HepG2 (cell line): ENCODE measurements around the gene DOCK4. TPM values are rescaled to one million over a fixed set of nuclear protein-coding genes. Genes with fewer than 3 reads are reported as not detected.

Experiments
- CTCF ChIP-seq: sonication (generic); formaldehyde crosslinking; IDR thresholded peaks from 2 replicates; pipeline ENCODE4 v1.5.0; 2020; ENCODE audit warnings: mild to moderate bottlenecking, missing genetic modification reagents, moderate library complexity
- KDM6A ChIP-seq: IDR thresholded peaks from 2 replicates; pipeline ENCODE4 v1.6.1; 2016; ENCODE audit warnings: low read depth
- KLF9 ChIP-seq: IDR thresholded peaks from 2 replicates; pipeline ENCODE4 v1.6.1; 2016; ENCODE audit warnings: low read depth
- MEF2D ChIP-seq: sonication (generic); formaldehyde crosslinking; IDR thresholded peaks from 2 replicates; pipeline ENCODE4 v1.5.1; 2020; ENCODE audit warnings: mild to moderate bottlenecking, missing genetic modification reagents
- STAT5B ChIP-seq: sonication (generic); formaldehyde crosslinking; IDR thresholded peaks from 2 replicates; pipeline ENCODE4 v1.4.0; 2020; ENCODE audit warnings: missing genetic modification reagents
- polyA plus RNA-seq, 8 experiments: library from polyadenylated mRNA; depleted of rRNA in 3 of 8; stranded (reverse) in 7 of 8; unstranded in 1 of 8; fragments of >200 nt; fragmentation: Illumina TruSeq in 4 of 8; extraction: Trizol in 4 of 8; gene quantifications; 2 replicates each; pipeline versions ENCODE4 v1.2.1 to v1.2.3, GENCODE V29; 2011 to 2016; ENCODE audit warnings: low read depth in 4 of 8, missing spikeins in 1 of 8, mixed read lengths in 1 of 8; ENCODE audit not compliant: insufficient read depth in 1 of 8
- total RNA-seq, 5 experiments: library from RNA; depleted of rRNA; stranded (reverse); fragments of >200 nt; fragmentation: Illumina TruSeq; extraction: Trizol; gene quantifications; 2 replicates each; pipeline ENCODE4 v1.2.3, GENCODE V29; 2016; ENCODE audit warnings: low read depth in 1 of 5
- TF ChIP-seq, protein P1 (sequence below), 2 experiments: sonication (generic) in 1 of 2; formaldehyde crosslinking in 1 of 2; IDR thresholded peaks; 2 replicates each; pipeline versions ENCODE4 v1.4.0 to v1.6.1; 2016 to 2020; ENCODE audit warnings: borderline replicate concordance in 1 of 2, low read depth in 1 of 2, mild to moderate bottlenecking in 1 of 2, missing genetic modification reagents in 1 of 2
- TF ChIP-seq, protein P2 (sequence below): sonication (generic); formaldehyde crosslinking; IDR thresholded peaks from 2 replicates; pipeline ENCODE4 v1.4.0; 2020; ENCODE audit warnings: missing genetic modification reagents
- TF ChIP-seq, protein P3 (sequence below): sonication (generic); formaldehyde crosslinking; IDR thresholded peaks from 2 replicates; pipeline ENCODE4 v1.5.1; 2020; ENCODE audit warnings: missing genetic modification reagents, mild to moderate bottlenecking, borderline replicate concordance

DOCK4 gene
- total and polyA plus RNA-seq, 2 of the 13 experiments (the other 11 are each of a cell fraction or from before 2014, with no cell fraction given): 13.5 to 17.4 TPM

GRCh38 chr7:111789048-111789320 lies 417.2 kb downstream of the DOCK4 start (continued):
- TF ChIP-seq MEF2D (CRISPR knock-in tag): no peak
- TF ChIP-seq KLF9: no peak
- no peak for TF ChIP-seq KDM6A (CRISPR knock-in tag)
- TF ChIP-seq CTCF (CRISPR knock-in tag): no peak
- TF ChIP-seq STAT5B (CRISPR knock-in tag): no peak
- TF ChIP-seq, protein P1, sequence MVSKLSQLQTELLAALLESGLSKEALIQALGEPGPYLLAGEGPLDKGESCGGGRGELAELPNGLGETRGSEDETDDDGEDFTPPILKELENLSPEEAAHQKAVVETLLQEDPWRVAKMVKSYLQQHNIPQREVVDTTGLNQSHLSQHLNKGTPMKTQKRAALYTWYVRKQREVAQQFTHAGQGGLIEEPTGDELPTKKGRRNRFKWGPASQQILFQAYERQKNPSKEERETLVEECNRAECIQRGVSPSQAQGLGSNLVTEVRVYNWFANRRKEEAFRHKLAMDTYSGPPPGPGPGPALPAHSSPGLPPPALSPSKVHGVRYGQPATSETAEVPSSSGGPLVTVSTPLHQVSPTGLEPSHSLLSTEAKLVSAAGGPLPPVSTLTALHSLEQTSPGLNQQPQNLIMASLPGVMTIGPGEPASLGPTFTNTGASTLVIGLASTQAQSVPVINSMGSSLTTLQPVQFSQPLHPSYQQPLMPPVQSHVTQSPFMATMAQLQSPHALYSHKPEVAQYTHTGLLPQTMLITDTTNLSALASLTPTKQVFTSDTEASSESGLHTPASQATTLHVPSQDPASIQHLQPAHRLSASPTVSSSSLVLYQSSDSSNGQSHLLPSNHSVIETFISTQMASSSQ (IDR thresholded peaks at IDR 0.05; ENCODE audit: low read depth): no peak
- TF ChIP-seq, protein P1 (CRISPR knock-in tag; IDR thresholded peaks at IDR 0.05; ENCODE audit: borderline replicate concordance): no peak
- TF ChIP-seq, protein P2, sequence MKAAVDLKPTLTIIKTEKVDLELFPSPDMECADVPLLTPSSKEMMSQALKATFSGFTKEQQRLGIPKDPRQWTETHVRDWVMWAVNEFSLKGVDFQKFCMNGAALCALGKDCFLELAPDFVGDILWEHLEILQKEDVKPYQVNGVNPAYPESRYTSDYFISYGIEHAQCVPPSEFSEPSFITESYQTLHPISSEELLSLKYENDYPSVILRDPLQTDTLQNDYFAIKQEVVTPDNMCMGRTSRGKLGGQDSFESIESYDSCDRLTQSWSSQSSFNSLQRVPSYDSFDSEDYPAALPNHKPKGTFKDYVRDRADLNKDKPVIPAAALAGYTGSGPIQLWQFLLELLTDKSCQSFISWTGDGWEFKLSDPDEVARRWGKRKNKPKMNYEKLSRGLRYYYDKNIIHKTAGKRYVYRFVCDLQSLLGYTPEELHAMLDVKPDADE (CRISPR knock-in tag): no peak
- TF ChIP-seq, protein P3, sequence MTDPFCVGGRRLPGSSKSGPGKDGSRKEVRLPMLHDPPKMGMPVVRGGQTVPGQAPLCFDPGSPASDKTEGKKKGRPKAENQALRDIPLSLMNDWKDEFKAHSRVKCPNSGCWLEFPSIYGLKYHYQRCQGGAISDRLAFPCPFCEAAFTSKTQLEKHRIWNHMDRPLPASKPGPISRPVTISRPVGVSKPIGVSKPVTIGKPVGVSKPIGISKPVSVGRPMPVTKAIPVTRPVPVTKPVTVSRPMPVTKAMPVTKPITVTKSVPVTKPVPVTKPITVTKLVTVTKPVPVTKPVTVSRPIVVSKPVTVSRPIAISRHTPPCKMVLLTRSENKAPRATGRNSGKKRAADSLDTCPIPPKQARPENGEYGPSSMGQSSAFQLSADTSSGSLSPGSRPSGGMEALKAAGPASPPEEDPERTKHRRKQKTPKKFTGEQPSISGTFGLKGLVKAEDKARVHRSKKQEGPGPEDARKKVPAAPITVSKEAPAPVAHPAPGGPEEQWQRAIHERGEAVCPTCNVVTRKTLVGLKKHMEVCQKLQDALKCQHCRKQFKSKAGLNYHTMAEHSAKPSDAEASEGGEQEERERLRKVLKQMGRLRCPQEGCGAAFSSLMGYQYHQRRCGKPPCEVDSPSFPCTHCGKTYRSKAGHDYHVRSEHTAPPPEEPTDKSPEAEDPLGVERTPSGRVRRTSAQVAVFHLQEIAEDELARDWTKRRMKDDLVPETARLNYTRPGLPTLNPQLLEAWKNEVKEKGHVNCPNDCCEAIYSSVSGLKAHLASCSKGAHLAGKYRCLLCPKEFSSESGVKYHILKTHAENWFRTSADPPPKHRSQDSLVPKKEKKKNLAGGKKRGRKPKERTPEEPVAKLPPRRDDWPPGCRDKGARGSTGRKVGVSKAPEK (CRISPR knock-in tag): no peak
